Astrocyte of the hippocampus (primary cell): Measurements from ENCODE around the gene TPO.
"Not testable (repeated sequence)": the region's sequence is repeated elsewhere in the genome, so short reads cannot be mapped to it uniquely, and the experiment has no call there.

Source experiments
- DNase-seq: peaks from one replicate; pipeline ENCODE4 v3.0.0; 2011; ENCODE audit warnings: low read depth, low spot score

The TPO gene

GRCh38 chr2:1483551-1483950 lies 70.3 kb downstream of the TPO start:
- no peak for DNase-seq

- DNase-seq, result no peak
These were observed 71.0 kb downstream of the TPO start for GRCh38 chr2:1484131-1484884.

- no peak for DNase-seq
These were observed 73.4 kb downstream of the TPO start for GRCh38 chr2:1486670-1487069.

GRCh38 chr2:1487758-1488157 lies 74.5 kb downstream of the TPO start:
- no peak for DNase-seq

GRCh38 chr2:1488181-1488671 lies 75.0 kb downstream of the TPO start:
- DNase-seq, result no peak

- DNase-seq, result no peak
These were observed 75.6 kb downstream of the TPO start for GRCh38 chr2:1488851-1489250.

GRCh38 chr2:1489486-1489885 lies 76.2 kb downstream of the TPO start:
- DNase-seq, result no peak

- DNase-seq, result not testable (repeated sequence)
These were observed 77.1 kb downstream of the TPO start for GRCh38 chr2:1490381-1490780.

- DNase-seq, result no peak
These were observed 78.5 kb downstream of the TPO start for GRCh38 chr2:1491751-1492150.

GRCh38 chr2:1492231-1492630 lies 79.0 kb downstream of the TPO start:
- DNase-seq, result not testable (repeated sequence)

GRCh38 chr2:1492711-1493430 lies 79.6 kb downstream of the TPO start:
- no peak for DNase-seq

GRCh38 chr2:1493431-1494126 lies 80.3 kb downstream of the TPO start:
- DNase-seq, result no peak

GRCh38 chr2:1494257-1494656 lies 81.0 kb downstream of the TPO start:
- DNase-seq, result no peak

- DNase-seq, result no peak
These were observed 81.6 kb downstream of the TPO start for GRCh38 chr2:1494906-1495305.

GRCh38 chr2:1495676-1496358 lies 82.6 kb downstream of the TPO start:
- DNase-seq, result no peak

GRCh38 chr2:1496359-1496821 lies 83.1 kb downstream of the TPO start:
- no peak for DNase-seq

GRCh38 chr2:1497122-1497611 lies 83.9 kb downstream of the TPO start:
- DNase-seq, result no peak

- DNase-seq, result no peak
These were observed 84.9 kb downstream of the TPO start for GRCh38 chr2:1498176-1498575.

- DNase-seq, result no peak
These were observed 86.0 kb downstream of the TPO start for GRCh38 chr2:1499033-1499795.

GRCh38 chr2:1501038-1501851 lies 88.0 kb downstream of the TPO start:
- no peak for DNase-seq
